Left lung (tissue), 10 donors: ENCODE data around the gene FAM20A. TPM values are rescaled to one million over a fixed set of nuclear protein-coding genes. Genes with fewer than 3 reads are reported as not detected.

ENCODE experiments used
- ATAC-seq: fragments of 200-7000 bp; cut with Tn5 transposase; one replicate; pipeline ENCODE4 v1.9.1; 2020; ENCODE audit warnings: moderate library complexity
- DNase-seq, 4 donors: peaks; one replicate each; pipeline ENCODE4 v3.0.0-alpha.2; 2013 to 2020
- H3K27ac ChIP-seq, 2 donors: fragments of 200-600 bp; sonication (generic) in 1 of 2; one replicate each; pipeline versions ENCODE4 v1.5.0 to v1.8.0; 2020 to 2021
- H3K27me3 ChIP-seq, 2 donors: fragments of 200-600 bp; sonication (generic) in 1 of 2; one replicate each; pipeline versions ENCODE4 v1.5.0 to v1.8.0; 2020 to 2021
- H3K36me3 ChIP-seq, 2 donors: fragments of 200-600 bp; sonication (generic) in 1 of 2; one replicate each; pipeline versions ENCODE4 v1.5.0 to v1.8.0; 2020 to 2021
- H3K4me1 ChIP-seq, 2 donors: fragments of 200-600 bp; one replicate each; pipeline ENCODE4 v1.8.0; 2021
- H3K4me3 ChIP-seq, 2 donors: fragments of 200-600 bp; sonication (generic) in 1 of 2; one replicate each; pipeline versions ENCODE4 v1.5.0 to v1.8.0; 2020 to 2021; ENCODE audit warnings: mild to moderate bottlenecking in 1 of 2
- H3K9me3 ChIP-seq, 2 donors: fragments of 200-600 bp; sonication (generic) in 1 of 2; one replicate each; pipeline versions ENCODE4 v1.5.0 to v1.8.0; 2020 to 2021
- intact Hi-C, 2 donors: fragments of 100-400 bp; cut with DNase I; formaldehyde crosslinking; loops; one replicate each; pipeline versions ENCODE4 v1.11.2 to v1.14.2; 2022
- polyA plus RNA-seq, 6 donors: library from polyadenylated mRNA; unstranded; fragments of 120-200 nt; gene quantifications; one replicate each; pipeline ENCODE4 v1.2.1, GENCODE V29; 2013; ENCODE audit not compliant: insufficient read length in 6 of 6
- total RNA-seq, 2 donors: library from RNA; stranded (reverse); fragmentation: NEBNext Ultra II Directional; extraction: Animal tissue kit (Norgen Biotek cat#: 25700); gene quantifications; one replicate each; pipeline ENCODE4 v1.2.1, GENCODE V29; 2021
- TF ChIP-seq, protein P1 (sequence below), 2 donors: fragments of 200-600 bp; sonication (generic) in 1 of 2; IDR thresholded peaks; one replicate each; pipeline versions ENCODE4 v1.5.0 to v1.8.0; 2021; ENCODE audit warnings: antibody characterized with exemption in 2 of 2
- donor health status: DM: no; HTN: yes; CAD: no.
- donor health status: DM: no; HTN: no; CAD: no.

Gene FAM20A
- total and polyA plus RNA-seq, 8 donors: 3.8 to 85.9 (median 6.0) TPM

DNA sequence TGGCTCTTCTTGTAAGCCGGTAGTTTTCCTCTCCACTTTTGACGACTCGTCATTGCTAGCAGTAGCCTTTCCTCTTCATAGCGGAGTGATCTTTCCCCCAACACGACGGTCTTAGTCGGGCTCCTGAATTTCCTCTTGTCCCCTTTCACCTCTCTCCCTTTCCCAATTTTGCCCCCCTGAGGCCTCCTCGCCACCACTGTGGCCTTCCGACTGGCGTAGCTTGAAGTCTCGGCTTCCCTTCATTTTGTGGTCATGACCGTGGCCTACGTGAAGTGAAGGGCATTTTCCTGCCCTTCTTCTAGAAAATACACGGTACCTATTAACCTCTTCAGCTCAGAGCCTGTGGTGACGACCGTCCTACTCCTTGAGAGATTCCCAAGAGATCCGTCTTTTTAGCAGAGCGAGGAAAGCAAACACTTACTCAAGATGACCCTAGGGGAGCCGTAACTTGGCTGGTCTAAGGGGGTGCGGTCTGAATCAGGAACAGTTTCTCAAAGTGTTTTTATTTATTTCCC, 88.2 kb downstream of the FAM20A start:
- TF ChIP-seq, protein P1, sequence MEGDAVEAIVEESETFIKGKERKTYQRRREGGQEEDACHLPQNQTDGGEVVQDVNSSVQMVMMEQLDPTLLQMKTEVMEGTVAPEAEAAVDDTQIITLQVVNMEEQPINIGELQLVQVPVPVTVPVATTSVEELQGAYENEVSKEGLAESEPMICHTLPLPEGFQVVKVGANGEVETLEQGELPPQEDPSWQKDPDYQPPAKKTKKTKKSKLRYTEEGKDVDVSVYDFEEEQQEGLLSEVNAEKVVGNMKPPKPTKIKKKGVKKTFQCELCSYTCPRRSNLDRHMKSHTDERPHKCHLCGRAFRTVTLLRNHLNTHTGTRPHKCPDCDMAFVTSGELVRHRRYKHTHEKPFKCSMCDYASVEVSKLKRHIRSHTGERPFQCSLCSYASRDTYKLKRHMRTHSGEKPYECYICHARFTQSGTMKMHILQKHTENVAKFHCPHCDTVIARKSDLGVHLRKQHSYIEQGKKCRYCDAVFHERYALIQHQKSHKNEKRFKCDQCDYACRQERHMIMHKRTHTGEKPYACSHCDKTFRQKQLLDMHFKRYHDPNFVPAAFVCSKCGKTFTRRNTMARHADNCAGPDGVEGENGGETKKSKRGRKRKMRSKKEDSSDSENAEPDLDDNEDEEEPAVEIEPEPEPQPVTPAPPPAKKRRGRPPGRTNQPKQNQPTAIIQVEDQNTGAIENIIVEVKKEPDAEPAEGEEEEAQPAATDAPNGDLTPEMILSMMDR (IDR thresholded peaks at IDR 0.05): no peak
- intact Hi-C loops: no loop called here
- ATAC-seq (peak; percentile 26), DNase-seq (peak in 2 of 4 donors; percentile 60 to 63)
- Histone ChIP-seq H3K4me3 (peak overlapping the region; percentile 65 to 69), H3K36me3 (peaks cover 0 to 30% of the 10 kb centered on the region in 2 donors), H3K27me3 (no peaks in the 10 kb centered on the region), H3K4me1 (peaks cover 30 to 66% of the 10 kb centered on the region in 2 donors), H3K27ac (peak overlapping the region; percentile 99), H3K9me3 (no peaks in the 10 kb centered on the region)

GRCh38 chr17:68512247-68512959, 88.8 kb downstream of the FAM20A start, which contains the start of gene PRKAR1A:
PRKAR1A (plus strand) TSS chr17:68512430; CDS start chr17:68515400, 2,970 bp downstream.
- TF ChIP-seq, protein P1 (IDR thresholded peaks at IDR 0.05): no peak
- DNase-seq (peak; percentile 97 to 99 (median 98)), ATAC-seq (peak; percentile 86)
- H3K4me3 ChIP-seq: peak within 1 kb of the TSS; percentile 65 to 69
- H3K9me3 ChIP-seq: no peaks in the 10 kb centered on the region
- peak within 1 kb of the TSS; percentile 99 for H3K27ac ChIP-seq
- intact Hi-C loops: no loop called here
- peaks cover 30 to 62% of the 10 kb centered on the region in 2 donors for H3K4me1 ChIP-seq
- H3K27me3 ChIP-seq: no peaks in the 10 kb centered on the region
- H3K36me3 ChIP-seq: peaks cover 0 to 24% of the 10 kb centered on the region in 2 donors

- intact Hi-C loops: no loop called here
- H3K36me3 ChIP-seq: peaks cover 0 to 17% of the 10 kb centered on the region in 2 donors
- H3K9me3 ChIP-seq: no peaks in the 10 kb centered on the region
- peak overlapping the region; percentile 65 to 69 for H3K4me3 ChIP-seq
- TF ChIP-seq, protein P1 (IDR thresholded peaks at IDR 0.05): no peak
- no peaks in the 10 kb centered on the region for H3K27me3 ChIP-seq
- DNase-seq (peak; percentile 85 to 92 (median 90)), ATAC-seq (peak; percentile 72)
- H3K4me1 ChIP-seq: peaks cover 30 to 58% of the 10 kb centered on the region in 2 donors
- peak overlapping the region; percentile 99 for H3K27ac ChIP-seq
These were observed 89.4 kb downstream of the FAM20A start for GRCh38 chr17:68511671-68512246.

DNA sequence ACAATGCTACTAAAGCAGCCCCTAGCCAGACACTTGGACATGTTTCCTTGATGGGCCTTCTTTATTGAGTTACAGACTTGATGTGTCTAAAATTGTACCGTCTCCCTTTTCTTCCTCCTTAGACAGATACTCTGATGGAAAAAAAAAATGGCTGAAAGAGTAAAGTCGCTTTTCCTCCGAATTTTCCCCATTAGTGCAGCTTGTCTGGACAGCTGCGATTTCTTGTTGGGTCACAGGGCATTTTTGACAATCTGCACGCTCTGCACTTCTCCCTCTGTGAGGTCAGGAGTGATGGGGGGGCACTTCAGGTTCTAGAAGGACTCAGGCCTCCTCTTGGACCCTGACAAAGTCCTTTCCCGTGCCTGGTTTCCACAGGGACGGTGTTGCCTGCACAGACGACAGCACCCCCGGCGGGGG, 89.9 kb downstream of the FAM20A start:
- intact Hi-C loops: no loop called here
- ATAC-seq (no peak), DNase-seq (peak in 1 of 4 donors; percentile 73)
- H3K9me3 ChIP-seq: no peaks in the 10 kb centered on the region
- H3K27me3 ChIP-seq: no peaks in the 10 kb centered on the region
- peaks cover 0 to 12% of the 10 kb centered on the region in 2 donors for H3K36me3 ChIP-seq
- peak overlapping the region; percentile 65 to 69 for H3K4me3 ChIP-seq
- peaks cover 30 to 57% of the 10 kb centered on the region in 2 donors for H3K4me1 ChIP-seq
- H3K27ac ChIP-seq: peak overlapping the region; percentile 99
- TF ChIP-seq, protein P1 (IDR thresholded peaks at IDR 0.05): no peak
